Lung (tissue), 12 donors: ENCODE data around the gene EHBP1. TPM values are rescaled to one million over a fixed set of nuclear protein-coding genes. Genes with fewer than 3 reads are reported as not detected.

Experiments used
- ATAC-seq: fragments of 200-7000 bp; cut with Tn5 transposase; one replicate; pipeline ENCODE4 v1.9.1; 2020; ENCODE audit warnings: moderate number of reproducible peaks; ENCODE audit not compliant: insufficient read depth, low FRiP score
- DNase-seq, 3 donors: peaks; one replicate each; pipeline ENCODE4 v3.0.0-alpha.2; 2013 to 2017
- H3K27ac ChIP-seq, 2 donors: one replicate each; pipeline ENCODE4 v1.5.1; 2013; ENCODE audit warnings: mild to moderate bottlenecking in 2 of 2, moderate library complexity in 2 of 2, control low read depth in 1 of 2, inconsistent platforms in 1 of 2, low read depth in 1 of 2, low read length in 1 of 2
- H3K27me3 ChIP-seq, 3 donors: one replicate each; pipeline ENCODE4 v1.5.1; 2013; ENCODE audit warnings: low read length in 2 of 3; ENCODE audit not compliant: control insufficient read depth in 3 of 3, insufficient read depth in 3 of 3
- H3K36me3 ChIP-seq, 4 donors: one replicate each; pipeline ENCODE4 v1.5.1; 2013; ENCODE audit warnings: low read length in 4 of 4, mild to moderate bottlenecking in 1 of 4, moderate library complexity in 1 of 4; ENCODE audit not compliant: control insufficient read depth in 4 of 4, insufficient read depth in 4 of 4
- H3K4me1 ChIP-seq, 5 donors: one replicate each; pipeline ENCODE4 v1.5.1; 2013; ENCODE audit warnings: low read length in 5 of 5, mild to moderate bottlenecking in 2 of 5, moderate library complexity in 1 of 5; ENCODE audit not compliant: control insufficient read depth in 5 of 5, insufficient read depth in 5 of 5
- H3K4me3 ChIP-seq: one replicate; pipeline ENCODE4 v1.5.1; 2013; ENCODE audit warnings: mild to moderate bottlenecking, control low read depth, moderate library complexity
- H3K9ac ChIP-seq, 2 donors: one replicate each; pipeline ENCODE4 v1.5.1; 2013; ENCODE audit warnings: low read length in 2 of 2, control low read depth in 1 of 2; ENCODE audit not compliant: insufficient read depth in 1 of 2
- H3K9me3 ChIP-seq, 4 donors: one replicate each; pipeline ENCODE4 v1.5.1; 2013; ENCODE audit warnings: low read length in 3 of 4, mild to moderate bottlenecking in 1 of 4, moderate library complexity in 1 of 4; ENCODE audit not compliant: control insufficient read depth in 4 of 4, insufficient read depth in 3 of 4
- CTCF ChIP-seq: IDR thresholded peaks from 2 replicates; pipeline ENCODE4 v1.5.1; 2012; ENCODE audit warnings: mild to moderate bottlenecking; ENCODE audit errors: control extremely low read depth, extremely low read depth
- WGBS, 2 donors: extraction: QIAGEN DNeasy Blood & Tissue Kit; methylation state at CpG; one replicate each; pipeline ENCODE4 v1.1.7; 2013; 5-methylcytosine and 5-hydroxymethylcytosine counted together
- polyA plus RNA-seq, 2 donors: library from polyadenylated mRNA; stranded (reverse); fragments of 200-250 nt; gene quantifications; one replicate each; pipeline ENCODE4 v1.2.1, GENCODE V29; 2013
- total RNA-seq, 2 donors: library from RNA; depleted of rRNA in 1 of 2; stranded (reverse); fragments of >200 nt in 1 of 2; gene quantifications; one replicate each; pipeline ENCODE4 v1.2.1, GENCODE V29; 2014 to 2021
- donor health status: control.
- donor health status: control.
- donor health status: Bipolar disorder and iron deficiency.
- donor health status: healthy.
- donor health status: DM: yes; HTN: yes; CAD: no.

EHBP1 gene
- total and polyA plus RNA-seq, 4 donors, result 7.9 to 83.2 (median 22.7) TPM

GRCh38 chr2:62873603-62874002, 168.1 kb downstream of the EHBP1 start:
- peaks cover 0 to 12% (median 5%) of the 10 kb centered on the region in 4 donors for H3K9me3 ChIP-seq
- no peak overlapping the region for H3K9ac ChIP-seq
- no peak overlapping the region for H3K27ac ChIP-seq
- 98 to 99% methylated on average over 3 of the region's 3 CpGs for WGBS, 2 donors
- no peak for TF ChIP-seq CTCF
- peaks cover 5 to 38% (median 21%) of the 10 kb centered on the region in 4 donors for H3K36me3 ChIP-seq
- no peaks in the 10 kb centered on the region for H3K4me1 ChIP-seq
- no peak for ATAC-seq
- no peak overlapping the region for H3K4me3 ChIP-seq
- DNase-seq, result no peak
- H3K27me3 ChIP-seq, result no peaks in the 10 kb centered on the region

- Histone ChIP-seq H3K27ac (no peak overlapping the region), H3K4me3 (no peak overlapping the region), H3K36me3 (peaks cover 4 to 42% (median 21%) of the 10 kb centered on the region in 4 donors), H3K9me3 (peaks cover 0 to 12% (median 5%) of the 10 kb centered on the region in 4 donors), H3K4me1 (no peaks in the 10 kb centered on the region), H3K27me3 (no peaks in the 10 kb centered on the region), H3K9ac (no peak overlapping the region)
- no peak for DNase-seq
- no peak for TF ChIP-seq CTCF
- WGBS, 2 donors, result 99% methylated on average over 6 of the region's 6 CpGs
- no peak for ATAC-seq
Observed at GRCh38 chr2:62874881-62875383, 169.4 kb downstream of the EHBP1 start.

GRCh38 chr2:62881162-62881795, 175.8 kb downstream of the EHBP1 start:
- H3K27me3 ChIP-seq, result no peaks in the 10 kb centered on the region

More at GRCh38 chr2:62881162-62881795, 175.8 kb downstream of the EHBP1 start:
- Histone ChIP-seq H3K4me3 (no peak overlapping the region), H3K4me1 (peaks cover 0 to 4% (median 0%) of the 10 kb centered on the region in 5 donors), H3K9me3 (peaks cover 0 to 9% (median 5%) of the 10 kb centered on the region in 4 donors), H3K9ac (no peak overlapping the region), H3K36me3 (peaks cover 0 to 29% (median 12%) of the 10 kb centered on the region in 4 donors), H3K27ac (no peak overlapping the region)
- DNase-seq, result no peak
- WGBS, 2 donors, result 94 to 96% methylated on average over 4 of the region's 4 CpGs
- no peak for ATAC-seq
- no peak for TF ChIP-seq CTCF
